GM19455 (cell line): ENCODE data around the gene SLIT3.

Source experiments
- ATAC-seq: cut with Tn5 transposase; IDR thresholded peaks from one replicate; pipeline ENCODE4 v1.9.1; 2021; ENCODE audit not compliant: unreplicated experiment

Gene SLIT3

GRCh38 chr5:169178274-169178673, 122.7 kb downstream of the SLIT3 start:
- ATAC-seq: no peak

GRCh38 chr5:169176709-169177694, 123.9 kb downstream of the SLIT3 start:
- ATAC-seq: no peak

DNA sequence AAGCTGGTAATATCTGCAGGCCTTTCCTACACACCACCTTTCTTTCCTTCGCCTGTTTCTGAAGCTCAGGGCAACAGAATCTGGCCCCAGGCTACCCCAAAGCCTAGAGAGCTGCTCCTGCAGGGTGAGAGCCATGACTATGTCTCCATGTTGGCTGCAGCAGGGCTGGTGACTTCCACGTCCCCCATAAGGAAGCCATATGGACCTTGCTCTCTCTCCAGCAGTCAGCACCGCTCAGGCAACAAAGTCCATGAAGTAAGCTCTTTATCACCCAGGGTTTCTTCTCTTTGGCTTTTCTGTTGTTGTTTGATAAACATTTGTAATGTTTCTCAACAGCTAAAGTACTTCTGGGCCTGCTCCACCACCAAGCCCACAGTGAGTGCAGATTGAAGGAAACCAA, 125.2 kb downstream of the SLIT3 start:
- ATAC-seq: no peak

DNA sequence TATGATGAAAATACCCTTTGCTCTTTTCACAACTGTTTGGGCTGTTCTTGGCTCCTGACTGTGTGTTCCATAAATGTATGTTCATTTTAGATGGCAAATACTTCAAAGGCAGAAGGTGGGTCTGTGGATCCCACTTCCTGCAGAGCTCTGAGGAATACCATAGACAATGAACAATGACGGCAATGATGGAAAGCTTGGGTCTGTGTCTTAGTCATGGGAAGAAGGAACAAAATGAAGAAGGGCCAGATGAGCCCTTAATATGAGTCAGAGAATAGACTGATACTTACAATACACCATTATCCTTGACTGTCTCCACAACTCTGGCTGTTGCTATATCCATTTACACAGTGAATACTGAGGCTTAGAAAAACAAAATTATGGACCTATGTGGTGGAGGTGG, 126.0 kb downstream of the SLIT3 start:
- ATAC-seq: no peak

DNA sequence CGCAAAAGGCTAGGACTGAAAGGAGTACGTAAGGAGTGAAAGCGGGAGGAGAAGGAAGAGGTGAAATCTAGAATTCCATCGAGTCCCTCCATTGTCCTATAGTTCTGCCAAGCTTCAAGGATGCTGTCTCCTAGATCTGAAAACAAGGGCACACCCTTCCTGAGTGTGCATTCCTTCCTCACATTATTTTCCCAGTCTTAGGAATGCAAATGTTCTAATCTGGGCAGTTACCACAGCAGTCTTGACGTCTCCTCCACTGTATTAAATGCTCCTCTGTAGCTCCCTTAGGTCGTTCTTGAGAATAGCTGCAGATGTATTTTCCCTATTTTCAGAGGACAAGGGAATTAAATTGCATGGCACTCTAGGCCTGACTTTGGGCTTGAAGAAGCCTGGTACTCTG, 127.6 kb downstream of the SLIT3 start:
- no peak for ATAC-seq

- ATAC-seq: no peak
Observed at GRCh38 chr5:169171515-169171914, 129.4 kb downstream of the SLIT3 start.

DNA sequence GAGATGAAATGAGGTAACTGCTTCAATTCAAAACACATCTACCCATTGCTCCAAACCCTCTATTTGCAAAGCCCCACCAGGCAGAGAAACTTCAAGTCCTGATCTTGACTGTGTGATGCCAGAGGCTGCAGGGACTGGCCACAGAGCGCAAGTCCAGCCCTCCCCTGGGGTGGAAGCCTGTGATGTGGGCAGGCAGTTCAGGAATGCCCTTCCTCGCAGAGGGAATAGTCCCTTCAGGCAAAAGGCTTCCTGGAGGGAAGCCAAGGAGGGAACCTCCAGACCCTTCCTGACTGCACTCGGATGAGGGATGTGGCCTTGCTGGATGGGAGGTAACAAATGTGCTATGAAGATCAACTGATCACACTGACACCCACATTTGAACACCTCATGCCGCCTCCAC, 131.2 kb downstream of the SLIT3 start:
- no peak for ATAC-seq

GRCh38 chr5:169168280-169168679, 132.7 kb downstream of the SLIT3 start:
- ATAC-seq: no peak

GRCh38 chr5:169166078-169166477, 134.9 kb downstream of the SLIT3 start:
- no peak for ATAC-seq

GRCh38 chr5:169165052-169165451, 135.9 kb downstream of the SLIT3 start:
- ATAC-seq: no peak

DNA sequence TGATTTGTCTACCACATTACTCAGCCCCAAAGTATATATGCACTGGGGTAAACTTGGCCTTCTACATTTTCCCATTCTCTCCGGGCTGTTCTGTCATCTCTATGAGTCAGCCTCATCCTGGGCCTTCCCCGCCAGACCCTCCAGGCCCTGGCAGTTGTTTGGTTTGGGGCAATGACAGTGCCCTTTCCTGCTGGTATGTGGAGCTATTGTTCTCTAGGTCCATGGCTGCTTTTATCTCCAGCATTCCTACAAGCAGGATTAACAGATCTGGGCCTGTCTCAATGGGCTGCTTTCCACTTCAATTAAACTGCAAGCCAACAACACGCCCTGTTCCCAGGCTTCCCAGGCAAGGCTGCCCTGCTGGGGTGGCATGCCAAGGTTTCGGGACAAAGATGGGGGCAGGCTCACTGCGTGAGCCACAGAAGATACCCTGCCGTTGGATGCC, 136.4 kb downstream of the SLIT3 start:
- no peak for ATAC-seq

DNA sequence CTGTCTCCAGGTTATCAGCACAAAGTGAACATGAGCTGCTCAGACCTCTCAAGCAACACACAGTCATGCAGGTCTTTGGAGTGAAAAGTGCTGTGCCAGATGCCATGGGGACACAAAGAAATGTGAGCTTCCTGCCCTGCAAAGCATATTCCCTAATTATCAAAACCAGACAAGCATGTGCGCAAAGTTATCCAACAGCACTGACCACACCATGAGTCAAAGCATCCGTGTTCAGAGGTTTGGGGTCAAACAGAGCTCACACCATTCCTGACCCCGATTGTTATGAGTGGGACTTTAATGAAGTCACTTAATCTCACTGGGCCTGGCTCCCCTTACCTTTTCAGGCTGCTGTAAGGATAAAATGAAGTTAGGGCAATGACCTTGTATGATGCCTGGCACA, 138.5 kb downstream of the SLIT3 start:
- ATAC-seq: no peak

GRCh38 chr5:169161022-169161680, 139.8 kb downstream of the SLIT3 start:
- ATAC-seq: no peak

DNA sequence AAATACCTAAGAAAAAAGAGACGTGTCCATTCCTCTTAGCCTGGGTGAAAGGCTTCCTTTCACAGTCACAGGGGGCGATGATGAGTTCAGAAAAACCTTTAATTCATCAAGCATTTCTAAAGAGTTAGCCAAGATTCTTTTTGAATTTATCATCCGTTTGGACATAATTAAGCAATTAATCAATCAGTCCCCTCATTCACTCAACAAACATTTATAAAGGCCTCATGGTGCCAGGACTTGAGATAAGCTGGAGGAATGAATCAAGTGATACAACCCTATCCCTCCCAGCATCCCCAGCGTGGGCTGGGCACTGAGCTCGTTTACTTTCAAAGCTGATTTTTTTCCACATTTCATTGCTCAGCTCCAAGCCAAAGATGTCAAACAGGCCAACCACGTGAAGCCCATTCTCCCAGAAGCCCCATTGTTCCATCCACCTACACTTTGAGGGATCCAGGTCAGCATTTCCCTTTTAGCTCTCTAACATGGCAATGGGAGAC, 140.5 kb downstream of the SLIT3 start:
- ATAC-seq: no peak

- no peak for ATAC-seq
Observed at GRCh38 chr5:169158764-169159163, 142.2 kb downstream of the SLIT3 start.

DNA sequence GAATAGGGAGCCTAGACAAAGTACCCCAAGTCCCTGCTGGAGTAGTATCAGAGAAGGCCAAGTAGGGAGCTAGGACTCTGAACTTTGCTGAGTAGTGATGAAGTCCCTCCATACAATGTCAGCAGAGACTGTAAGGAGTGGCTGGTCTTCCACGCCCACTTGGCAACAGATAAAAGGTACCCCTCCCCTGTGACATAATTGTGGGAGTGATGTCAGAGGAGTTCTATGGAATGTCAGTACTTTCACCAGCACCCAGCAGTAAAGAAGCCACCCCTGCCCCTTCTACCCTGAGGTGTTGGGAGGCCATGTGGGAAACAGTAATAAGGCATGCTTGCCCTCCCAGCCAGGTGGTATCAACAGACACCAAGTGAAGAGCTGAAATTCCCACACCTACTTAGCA, 143.9 kb downstream of the SLIT3 start:
- no peak for ATAC-seq

DNA sequence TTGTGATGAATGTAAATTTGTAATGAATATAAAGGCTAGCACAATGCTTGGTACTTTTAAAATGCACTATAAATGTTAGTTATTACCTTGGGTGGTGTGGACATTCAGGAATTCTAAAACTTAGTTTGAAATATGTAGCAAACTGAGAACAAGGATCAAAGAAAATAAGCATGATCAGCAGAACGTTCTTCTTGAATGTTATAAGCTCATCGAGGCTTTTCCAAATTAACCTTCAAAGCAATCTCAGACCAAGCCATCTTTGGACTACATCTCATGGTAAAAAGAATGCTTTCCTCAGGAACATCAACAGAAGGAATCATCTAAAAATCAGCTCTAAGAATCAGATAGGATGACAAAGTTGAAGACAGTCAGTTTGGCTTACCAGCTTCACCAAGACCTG, 146.3 kb downstream of the SLIT3 start:
- no peak for ATAC-seq

DNA sequence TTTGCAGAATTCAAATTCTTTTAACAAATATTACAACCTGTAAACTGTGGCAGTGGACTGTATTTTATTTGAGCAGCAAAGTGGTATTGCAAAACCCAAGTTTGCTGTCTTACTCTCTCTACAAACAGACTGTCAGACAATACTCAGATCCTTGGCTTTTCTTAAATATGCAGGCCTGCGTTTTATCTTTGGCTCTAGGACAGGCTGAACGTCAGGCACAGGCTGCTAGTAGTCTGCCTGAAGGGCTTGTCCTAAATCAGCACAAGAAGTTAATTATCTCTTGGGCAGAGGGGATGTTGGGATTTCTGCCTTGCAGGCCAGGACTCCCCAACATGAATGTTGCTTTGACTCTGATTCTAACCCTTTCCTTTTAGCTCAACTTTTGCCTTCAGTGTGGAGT, 147.5 kb downstream of the SLIT3 start:
- ATAC-seq: no peak

DNA sequence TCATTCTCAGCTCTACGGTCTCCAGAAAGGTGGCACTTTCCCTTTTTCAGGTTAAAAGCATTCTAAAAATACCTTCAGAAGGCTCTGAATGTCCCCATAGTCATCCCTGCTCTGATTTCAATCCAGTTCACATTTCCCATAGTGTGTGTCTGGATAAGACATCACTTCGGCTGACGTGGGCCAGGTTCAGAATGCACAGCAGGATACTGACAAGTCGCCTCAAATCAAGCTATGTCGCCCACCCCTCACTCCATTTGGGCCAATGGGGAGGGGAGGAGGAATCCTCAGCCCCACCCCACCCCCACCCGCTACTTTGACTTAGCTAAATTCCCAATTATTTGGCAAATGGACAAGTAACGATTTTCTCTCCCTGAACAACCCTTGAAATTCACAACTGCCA, 148.0 kb downstream of the SLIT3 start:
- no peak for ATAC-seq

- ATAC-seq: no peak
Observed at GRCh38 chr5:169152453-169152852, 148.5 kb downstream of the SLIT3 start.

DNA sequence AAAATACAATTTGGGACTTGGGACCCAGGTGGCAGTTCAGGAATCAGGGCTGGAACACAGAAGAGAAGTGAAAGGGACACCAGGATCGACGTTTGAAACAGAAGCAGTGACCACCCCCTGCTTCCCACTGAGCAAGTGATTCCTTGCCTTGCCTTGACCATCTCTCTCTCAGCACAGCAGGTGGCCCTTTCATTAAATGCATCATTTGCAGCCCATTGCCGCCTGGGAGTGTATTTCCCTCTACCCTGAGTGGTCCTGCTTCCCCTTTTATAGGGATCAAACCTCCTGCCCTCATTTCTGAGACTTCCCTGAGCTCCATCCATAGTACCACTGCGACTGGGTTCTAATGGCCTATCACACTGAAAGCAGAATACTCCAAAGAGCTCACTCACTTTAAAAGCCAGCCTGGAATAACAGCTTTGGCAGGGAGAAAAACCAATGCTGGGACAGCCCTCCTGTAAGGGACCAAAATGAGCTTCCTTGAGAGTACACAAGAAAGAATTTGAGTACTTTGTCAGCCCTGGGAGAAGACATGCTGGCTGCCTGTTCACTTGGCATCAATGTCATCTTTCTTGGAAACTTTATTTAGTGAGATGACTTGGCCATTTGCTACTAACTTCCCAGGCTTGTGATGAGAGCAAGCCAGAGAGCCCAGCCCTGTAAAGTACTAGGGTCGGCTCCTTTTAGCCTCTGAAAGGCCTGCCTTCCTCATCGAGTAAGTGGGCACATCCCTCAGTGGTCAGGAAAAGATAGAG, 149.7 kb downstream of the SLIT3 start:
- ATAC-seq: no peak
